Omental fat pad (tissue), 4 donors: Measurements from ENCODE around the gene KIF25. TPM values are rescaled to one million over a fixed set of nuclear protein-coding genes. Genes with fewer than 3 reads are reported as not detected.

ENCODE experiments used
- ATAC-seq: fragments of 150-250 bp; one replicate; pipeline ENCODE4 v1.9.1; 2016; ENCODE audit warnings: mild to moderate bottlenecking, moderate library complexity; ENCODE audit not compliant: low FRiP score
- DNase-seq: peaks from one replicate; pipeline ENCODE4 v3.0.0-alpha.2; 2019; ENCODE audit warnings: low spot score
- total RNA-seq, 4 donors: library from RNA; depleted of rRNA; stranded (reverse); fragments of >200 nt; gene quantifications; one replicate each; pipeline ENCODE4 v1.1.0, GENCODE V29; 2016
- TF ChIP-seq, protein P1 (sequence below), 3 donors: fragments of 450-650 bp; IDR thresholded peaks; one replicate each; pipeline ENCODE4 v1.5.1; 2016 to 2017; ENCODE audit warnings: antibody characterized with exemption in 3 of 3, mild to moderate bottlenecking in 3 of 3, moderate library complexity in 2 of 3

KIF25 gene
- total RNA-seq, 4 donors from 2014 or later = 0.38 to 0.60 TPM; not detected in 2

DNA sequence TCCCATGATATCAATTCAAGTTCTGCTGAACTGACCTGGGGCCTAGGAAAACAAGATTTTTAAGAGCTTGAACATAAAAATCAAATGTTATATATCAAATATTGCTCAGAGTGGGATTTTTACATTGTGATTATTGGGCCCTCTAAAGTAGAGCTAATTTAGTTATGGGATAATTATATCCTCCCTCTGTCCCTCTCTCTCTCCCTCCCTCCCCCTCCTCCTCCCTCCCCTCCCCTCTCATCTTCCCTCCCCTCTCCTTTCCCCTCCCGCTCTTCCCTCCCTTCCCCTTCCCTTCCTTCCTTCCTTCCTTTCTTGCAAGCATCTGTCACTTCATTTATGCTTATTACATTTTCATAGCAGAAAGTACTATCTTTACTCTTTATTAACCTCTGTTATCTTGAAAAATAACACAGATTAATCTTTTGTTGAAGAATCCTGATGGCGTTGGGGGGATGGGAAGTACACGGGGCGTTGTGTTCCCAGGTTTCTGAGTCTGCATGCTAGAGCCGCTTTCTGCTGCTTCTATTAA lies 32.8 kb downstream of the KIF25 start:
- DNase-seq = no peak
- ATAC-seq = no peak
- TF ChIP-seq, protein P1, sequence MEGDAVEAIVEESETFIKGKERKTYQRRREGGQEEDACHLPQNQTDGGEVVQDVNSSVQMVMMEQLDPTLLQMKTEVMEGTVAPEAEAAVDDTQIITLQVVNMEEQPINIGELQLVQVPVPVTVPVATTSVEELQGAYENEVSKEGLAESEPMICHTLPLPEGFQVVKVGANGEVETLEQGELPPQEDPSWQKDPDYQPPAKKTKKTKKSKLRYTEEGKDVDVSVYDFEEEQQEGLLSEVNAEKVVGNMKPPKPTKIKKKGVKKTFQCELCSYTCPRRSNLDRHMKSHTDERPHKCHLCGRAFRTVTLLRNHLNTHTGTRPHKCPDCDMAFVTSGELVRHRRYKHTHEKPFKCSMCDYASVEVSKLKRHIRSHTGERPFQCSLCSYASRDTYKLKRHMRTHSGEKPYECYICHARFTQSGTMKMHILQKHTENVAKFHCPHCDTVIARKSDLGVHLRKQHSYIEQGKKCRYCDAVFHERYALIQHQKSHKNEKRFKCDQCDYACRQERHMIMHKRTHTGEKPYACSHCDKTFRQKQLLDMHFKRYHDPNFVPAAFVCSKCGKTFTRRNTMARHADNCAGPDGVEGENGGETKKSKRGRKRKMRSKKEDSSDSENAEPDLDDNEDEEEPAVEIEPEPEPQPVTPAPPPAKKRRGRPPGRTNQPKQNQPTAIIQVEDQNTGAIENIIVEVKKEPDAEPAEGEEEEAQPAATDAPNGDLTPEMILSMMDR (IDR thresholded peaks at IDR 0.05) = no peak

DNA sequence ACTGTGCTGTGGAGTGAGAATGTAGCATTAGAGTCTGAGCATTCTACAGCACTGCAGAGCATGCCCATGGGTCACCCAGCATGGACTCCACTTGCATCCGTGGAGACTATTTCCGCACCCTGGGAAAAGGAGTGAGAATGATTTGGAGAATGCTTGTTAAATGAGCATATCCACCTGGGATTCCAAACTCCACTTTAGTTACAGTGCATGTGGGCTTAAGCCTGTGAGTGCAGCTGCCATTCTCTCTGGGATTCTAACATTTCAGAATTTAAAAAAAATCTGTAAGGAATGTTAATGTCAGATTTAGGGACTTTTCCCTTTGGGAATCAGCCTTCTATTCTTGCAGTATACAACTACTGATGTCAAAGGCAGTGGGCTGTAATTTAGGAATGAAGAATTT lies 33.4 kb downstream of the KIF25 start:
- DNase-seq = no peak
- TF ChIP-seq, protein P1 (IDR thresholded peaks at IDR 0.05) = no peak
- ATAC-seq = no peak

DNA sequence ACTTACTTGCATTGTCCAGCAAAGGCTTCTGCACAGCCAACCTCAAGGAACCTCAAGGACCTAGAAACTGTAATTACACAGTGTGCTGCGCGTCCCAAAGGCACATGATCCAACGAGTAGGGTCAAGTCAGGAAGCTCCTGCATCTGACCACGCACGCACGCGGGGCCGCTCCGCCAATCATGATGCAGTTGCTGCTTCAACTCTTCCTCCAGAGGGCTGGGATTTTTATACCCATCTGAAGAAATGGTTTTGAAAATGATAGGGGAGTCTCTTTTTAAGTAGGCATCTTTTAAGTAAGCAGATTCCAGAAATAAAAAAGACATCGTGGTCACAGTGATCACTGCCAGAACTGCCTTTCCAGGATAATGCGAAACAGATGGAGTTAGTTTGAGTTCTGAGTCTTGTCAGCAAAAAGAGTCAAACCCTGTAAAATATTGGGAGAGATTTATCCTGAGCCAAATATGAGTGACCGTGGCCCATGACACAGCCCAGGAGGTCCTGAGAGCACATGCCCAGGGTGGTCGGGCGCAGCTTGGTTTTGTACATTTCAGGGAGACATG lies 34.0 kb downstream of the KIF25 start:
- no peak for DNase-seq
- ATAC-seq = no peak
- TF ChIP-seq, protein P1 (IDR thresholded peaks at IDR 0.05) = no peak

DNA sequence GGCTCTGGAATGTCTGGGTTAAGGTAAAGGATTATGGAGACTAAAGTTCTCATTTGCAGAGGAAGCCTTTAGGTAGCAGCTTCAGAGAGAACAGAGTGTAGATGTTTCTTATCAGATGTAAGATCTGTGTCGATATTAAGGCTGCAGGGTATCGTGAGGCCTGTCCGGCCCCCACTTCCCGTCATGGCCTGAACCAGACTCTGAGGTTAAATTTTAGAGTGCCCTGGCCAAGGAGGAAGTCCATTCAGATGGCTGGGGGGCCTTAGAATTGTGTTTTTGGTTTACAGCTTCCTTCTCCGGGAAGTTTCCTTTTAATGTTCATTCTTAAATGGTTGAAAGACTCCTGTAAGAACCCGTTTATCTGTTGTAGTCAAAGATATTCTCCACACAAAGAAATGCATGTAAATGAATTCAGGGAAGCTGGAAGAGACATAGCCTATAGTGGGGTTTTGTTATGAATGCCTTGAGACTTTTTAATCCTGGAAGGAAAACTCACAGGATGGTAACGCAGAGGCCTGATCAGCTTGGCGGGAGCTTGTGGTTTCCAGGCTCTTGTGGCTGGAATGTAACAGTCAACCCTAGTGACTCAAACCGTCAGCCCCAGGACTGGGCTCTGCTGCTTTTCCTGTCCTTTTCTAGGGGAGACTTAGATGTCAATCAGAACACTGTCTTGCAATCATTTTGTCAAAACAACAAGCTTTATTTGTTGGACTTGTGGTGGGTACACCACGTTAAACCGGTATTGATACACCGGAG lies 34.7 kb downstream of the KIF25 start:
- ATAC-seq (no peak), DNase-seq (no peak)

DNA sequence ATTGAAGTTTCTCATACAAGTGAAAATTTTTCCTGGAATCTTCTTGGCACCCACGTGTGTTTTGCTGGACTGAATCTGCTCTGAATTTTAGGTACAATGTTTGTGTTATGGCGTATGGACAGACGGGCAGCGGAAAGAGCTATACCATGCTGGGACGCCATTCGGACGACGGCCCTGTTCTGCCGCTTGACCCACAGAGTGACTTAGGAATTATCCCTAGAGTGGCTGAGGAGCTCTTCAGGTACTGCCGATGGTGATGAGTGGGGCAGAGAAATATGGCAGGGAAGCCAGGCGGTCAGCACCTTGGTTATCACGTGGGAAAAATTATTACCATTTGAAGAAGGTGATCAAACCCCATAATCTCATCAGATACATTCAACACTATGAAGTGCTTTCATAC lies 36.3 kb downstream of the KIF25 start:
- no peak for ATAC-seq
- no peak for DNase-seq
- TF ChIP-seq, protein P1 (IDR thresholded peaks at IDR 0.05) = no peak

More for the DNA sequence above, 34.7 kb downstream of the KIF25 start:
- TF ChIP-seq, protein P1 (IDR thresholded peaks at IDR 0.05) = no peak

DNA sequence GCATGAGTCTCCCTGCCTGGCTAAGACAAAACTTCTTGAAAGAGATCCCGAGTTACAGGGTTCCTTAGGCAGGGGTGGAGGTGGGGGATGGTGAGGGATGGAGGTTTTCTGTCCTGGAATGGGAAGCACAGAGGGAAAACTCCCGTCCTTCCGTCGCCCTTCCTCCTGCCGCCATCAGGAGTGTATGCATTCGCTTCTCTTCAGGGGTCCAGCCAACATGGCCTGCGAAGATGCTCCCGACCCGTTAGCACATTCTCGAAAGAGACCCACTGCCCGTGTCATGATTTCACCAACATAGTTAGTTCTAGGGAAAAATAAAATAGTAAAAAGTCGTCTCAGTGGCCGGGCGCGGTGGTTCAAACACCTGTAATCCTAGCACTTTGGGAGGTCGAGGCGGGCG lies 37.1 kb downstream of the KIF25 start:
- TF ChIP-seq, protein P1 (IDR thresholded peaks at IDR 0.05) = no peak
- ATAC-seq = no peak
- DNase-seq = no peak
